Endometrium (tissue), 2 donors: Measurements from ENCODE around the gene NFATC1.

Source experiments
- FAIRE-seq: peaks from 2 replicates; lab custom pipeline; 2012; peaks lifted over from hg19 to GRCh38; lab: Jason Lieb, UNC
- donor health status: control.
- donor health status: control.

The NFATC1 gene

GRCh38 chr18:79508565-79509535 is 113.1 kb downstream of the NFATC1 start:
- FAIRE-seq = no peak

GRCh38 chr18:79509536-79509930 is 113.8 kb downstream of the NFATC1 start:
- no peak for FAIRE-seq

GRCh38 chr18:79510046-79510685 is 114.4 kb downstream of the NFATC1 start:
- FAIRE-seq = no peak

- no peak for FAIRE-seq
Observed at GRCh38 chr18:79510731-79511241, 115.1 kb downstream of the NFATC1 start.

GRCh38 chr18:79511271-79511670 is 115.5 kb downstream of the NFATC1 start:
- FAIRE-seq = no peak

- FAIRE-seq = no peak
Observed at GRCh38 chr18:79511671-79512301, 116.1 kb downstream of the NFATC1 start.

GRCh38 chr18:79512461-79513380 is 117.0 kb downstream of the NFATC1 start:
- FAIRE-seq = no peak

- no peak for FAIRE-seq
Observed at GRCh38 chr18:79513381-79514081, 117.8 kb downstream of the NFATC1 start.

- FAIRE-seq = no peak
Observed at GRCh38 chr18:79515331-79515730, 119.6 kb downstream of the NFATC1 start.

- FAIRE-seq = no peak
Observed at GRCh38 chr18:79515944-79516351, 120.2 kb downstream of the NFATC1 start.

GRCh38 chr18:79516441-79516931 is 120.8 kb downstream of the NFATC1 start:
- FAIRE-seq = no peak

GRCh38 chr18:79517341-79517740 is 121.6 kb downstream of the NFATC1 start:
- FAIRE-seq = no peak

GRCh38 chr18:79518028-79518682 is 122.4 kb downstream of the NFATC1 start:
- no peak for FAIRE-seq

GRCh38 chr18:79518683-79519128 is 123.0 kb downstream of the NFATC1 start:
- FAIRE-seq = no peak

- no peak for FAIRE-seq
Observed at GRCh38 chr18:79519751-79520477, 124.2 kb downstream of the NFATC1 start.

- FAIRE-seq = no peak
Observed at GRCh38 chr18:79520478-79521390, 125.0 kb downstream of the NFATC1 start.

GRCh38 chr18:79521416-79522205 is 125.9 kb downstream of the NFATC1 start:
- FAIRE-seq = no peak
